Ascending aorta (tissue), 2 donors: ENCODE measurements around the gene MZT2A. TPM values are rescaled to one million over a fixed set of nuclear protein-coding genes. Genes with fewer than 3 reads are reported as not detected.
"Not testable (repeated sequence)": the region's sequence is repeated elsewhere in the genome, so short reads cannot be mapped to it uniquely, and the experiment has no call there.

Experiments
- DNase-seq, 2 donors: peaks; one replicate each; pipeline ENCODE4 v3.0.0-alpha.2; 2019; ENCODE audit warnings: low spot score in 2 of 2
- H3K27ac ChIP-seq, 2 donors: fragments of 200-600 bp; sonication (generic); one replicate each; pipeline ENCODE4 v1.5.1; 2016 to 2017; ENCODE audit warnings: mild to moderate bottlenecking in 1 of 2
- H3K27me3 ChIP-seq: fragments of 200-600 bp; sonication (generic); one replicate; pipeline ENCODE4 v1.5.1; 2017
- H3K36me3 ChIP-seq, 2 donors: fragments of 200-600 bp; sonication (generic); one replicate each; pipeline ENCODE4 v1.5.1; 2016
- H3K4me1 ChIP-seq, 2 donors: fragments of 200-600 bp; sonication (generic); one replicate each; pipeline ENCODE4 v1.5.1; 2016 to 2017; ENCODE audit warnings: mild to moderate bottlenecking in 1 of 2
- H3K4me3 ChIP-seq, 2 donors: fragments of 200-600 bp; sonication (generic); one replicate each; pipeline ENCODE4 v1.5.1; 2016 to 2017; ENCODE audit warnings: mild to moderate bottlenecking in 1 of 2
- H3K9me3 ChIP-seq, 2 donors: fragments of 200-600 bp; sonication (generic); one replicate each; pipeline ENCODE4 v1.5.1; 2016
- intact Hi-C: fragments of 100-400 bp; cut with DNase I; formaldehyde crosslinking; loops from one replicate; pipeline ENCODE4 v1.15.1; 2023
- total RNA-seq: library from RNA; depleted of rRNA; stranded (reverse); fragments of >200 nt; gene quantifications from one replicate; pipeline ENCODE4 v1.1.0, GENCODE V29; 2016
- TF ChIP-seq, protein P1 (sequence below), 3 experiments: fragments of 200-600 bp in 2 of 3; fragments of 450-650 bp in 1 of 3; sonication (generic) in 2 of 3; IDR thresholded peaks; one replicate each; pipeline ENCODE4 v1.5.1; 2016 to 2019; ENCODE audit warnings: antibody characterized with exemption in 3 of 3, mild to moderate bottlenecking in 1 of 3, moderate library complexity in 1 of 3

Gene MZT2A
- total RNA-seq, 1 donor from 2014 or later: 108 TPM

- DNase-seq, H3K27ac ChIP-seq, H3K36me3 ChIP-seq, intact Hi-C loops, H3K4me3 ChIP-seq, H3K4me1 ChIP-seq, H3K9me3 ChIP-seq, H3K27me3 ChIP-seq: not testable (repeated sequence)
Observed at GRCh38 chr2:131447981-131448380, 44.2 kb downstream of the MZT2A start.

- H3K4me1 ChIP-seq: no peaks in the 10 kb centered on the region
- no peak for DNase-seq
- H3K4me3 ChIP-seq: no peak overlapping the region
- intact Hi-C loops: no loop called here
- H3K27ac ChIP-seq: no peak overlapping the region
- TF ChIP-seq, protein P1, sequence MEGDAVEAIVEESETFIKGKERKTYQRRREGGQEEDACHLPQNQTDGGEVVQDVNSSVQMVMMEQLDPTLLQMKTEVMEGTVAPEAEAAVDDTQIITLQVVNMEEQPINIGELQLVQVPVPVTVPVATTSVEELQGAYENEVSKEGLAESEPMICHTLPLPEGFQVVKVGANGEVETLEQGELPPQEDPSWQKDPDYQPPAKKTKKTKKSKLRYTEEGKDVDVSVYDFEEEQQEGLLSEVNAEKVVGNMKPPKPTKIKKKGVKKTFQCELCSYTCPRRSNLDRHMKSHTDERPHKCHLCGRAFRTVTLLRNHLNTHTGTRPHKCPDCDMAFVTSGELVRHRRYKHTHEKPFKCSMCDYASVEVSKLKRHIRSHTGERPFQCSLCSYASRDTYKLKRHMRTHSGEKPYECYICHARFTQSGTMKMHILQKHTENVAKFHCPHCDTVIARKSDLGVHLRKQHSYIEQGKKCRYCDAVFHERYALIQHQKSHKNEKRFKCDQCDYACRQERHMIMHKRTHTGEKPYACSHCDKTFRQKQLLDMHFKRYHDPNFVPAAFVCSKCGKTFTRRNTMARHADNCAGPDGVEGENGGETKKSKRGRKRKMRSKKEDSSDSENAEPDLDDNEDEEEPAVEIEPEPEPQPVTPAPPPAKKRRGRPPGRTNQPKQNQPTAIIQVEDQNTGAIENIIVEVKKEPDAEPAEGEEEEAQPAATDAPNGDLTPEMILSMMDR (IDR thresholded peaks at IDR 0.05): no peak
- no peaks in the 10 kb centered on the region for H3K36me3 ChIP-seq
- H3K27me3 ChIP-seq: no peaks in the 10 kb centered on the region
- no peaks in the 10 kb centered on the region for H3K9me3 ChIP-seq
Observed at GRCh38 chr2:131445896-131446295, 46.3 kb downstream of the MZT2A start.

DNA sequence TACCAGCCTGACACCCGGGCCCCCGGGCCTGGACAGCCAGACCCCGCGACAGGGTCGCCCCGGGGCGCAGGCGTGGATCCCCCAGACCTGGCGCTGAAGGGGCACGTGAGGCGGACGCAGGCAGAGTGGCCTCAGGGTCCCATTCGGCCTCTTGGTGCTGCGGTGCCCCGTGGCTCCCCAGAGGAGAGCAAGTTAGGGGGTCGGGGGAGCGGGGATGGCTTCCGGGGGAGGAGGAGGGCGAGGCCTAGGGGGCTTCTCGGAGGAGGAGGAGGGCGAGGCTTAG is 46.7 kb downstream of the MZT2A start:
- H3K4me1 ChIP-seq, intact Hi-C loops, DNase-seq, H3K36me3 ChIP-seq, H3K27me3 ChIP-seq, H3K4me3 ChIP-seq, H3K9me3 ChIP-seq, H3K27ac ChIP-seq: not testable (repeated sequence)

GRCh38 chr2:131444736-131445514 is 47.3 kb downstream of the MZT2A start:
- H3K27me3 ChIP-seq, H3K9me3 ChIP-seq, intact Hi-C loops, DNase-seq, H3K4me1 ChIP-seq, H3K36me3 ChIP-seq, H3K27ac ChIP-seq, H3K4me3 ChIP-seq: not testable (repeated sequence)

DNA sequence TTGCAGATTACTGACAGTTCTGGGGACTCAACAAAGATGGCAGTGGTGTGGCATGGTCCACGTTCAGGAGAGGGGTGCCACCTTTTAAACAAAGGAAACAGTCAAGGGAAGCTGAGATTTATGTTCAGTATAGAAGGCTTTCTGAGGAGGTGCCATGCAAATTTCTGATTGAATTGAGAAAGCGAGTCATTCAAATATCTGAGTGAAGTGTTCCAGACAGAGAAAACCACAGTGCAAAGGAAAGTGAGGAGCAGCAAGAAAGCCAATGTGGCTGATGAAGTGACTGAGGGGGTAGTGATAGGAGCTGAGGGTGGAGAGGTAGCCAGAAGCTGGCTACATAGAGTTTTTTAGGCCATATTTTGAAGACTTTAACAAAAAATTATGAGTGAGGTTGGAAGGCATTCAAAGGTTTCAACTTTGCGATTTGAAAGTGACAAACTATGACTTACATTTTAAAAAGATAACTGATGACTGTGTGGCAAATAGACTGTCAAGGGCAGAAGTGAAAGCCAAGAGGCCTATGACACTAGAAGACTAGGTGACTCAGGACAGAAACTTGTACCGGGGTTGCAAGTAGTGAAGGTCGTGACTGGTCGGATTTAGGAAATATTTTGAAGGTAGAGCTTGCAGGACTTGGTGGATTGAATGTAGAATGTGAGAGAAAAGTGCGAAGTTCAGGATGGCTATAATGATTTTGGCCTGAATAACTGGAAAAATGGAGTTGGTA is 51.3 kb downstream of the MZT2A start:
- H3K4me3 ChIP-seq, H3K4me1 ChIP-seq, DNase-seq, H3K36me3 ChIP-seq, H3K27me3 ChIP-seq, intact Hi-C loops, H3K27ac ChIP-seq, H3K9me3 ChIP-seq: not testable (repeated sequence)

Other genes with a start within 250 kb of the MZT2A start
- gene RAB6D, start 128.2 kb downstream of the MZT2A start, total RNA-seq: not detected
- not detected for gene TUBA3D, start 16.3 kb downstream of the MZT2A start, total RNA-seq
- gene CCDC74A, start 35.5 kb upstream of the MZT2A start, total RNA-seq: 1.8 TPM